Type B pancreatic cell (in vitro differentiated cells): ENCODE results near the gene EFNA5. TPM values are rescaled to one million over a fixed set of nuclear protein-coding genes. Genes with fewer than 3 reads are reported as not detected.

Source experiments
- DNase-seq: peaks from one replicate; pipeline ENCODE4 v3.0.0; 2021; ENCODE audit warnings: mixed read lengths; ENCODE audit not compliant: unreplicated experiment; ENCODE audit errors: extremely low spot score
- H3K27ac Mint-ChIP-seq: 2 replicates; pipeline ENCODE4 v1.8.0; 2021; ENCODE audit warnings: mild to moderate bottlenecking, mixed read lengths
- H3K27me3 Mint-ChIP-seq: 2 replicates; pipeline ENCODE4 v1.8.0; 2021; ENCODE audit warnings: mixed read lengths
- H3K36me3 Mint-ChIP-seq: 2 replicates; pipeline ENCODE4 v1.8.0; 2021; ENCODE audit warnings: mixed read lengths
- H3K4me1 Mint-ChIP-seq: one replicate; pipeline ENCODE4 v1.8.0; 2021; ENCODE audit warnings: mixed read lengths; ENCODE audit not compliant: unreplicated experiment
- H3K4me3 Mint-ChIP-seq: 2 replicates; pipeline ENCODE4 v1.8.0; 2021; ENCODE audit warnings: mild to moderate bottlenecking, mixed read lengths
- H3K9me3 Mint-ChIP-seq: 2 replicates; pipeline ENCODE4 v1.8.0; 2021; ENCODE audit warnings: mixed read lengths
- total RNA-seq: library from RNA; stranded (reverse); gene quantifications from 2 replicates; pipeline ENCODE4 v1.2.1, GENCODE V29; 2021; ENCODE audit warnings: low replicate concordance
- TF ChIP-seq, protein P1 (sequence below): fragments of 200-600 bp; sonication (generic); conservative IDR thresholded peaks from 2 replicates; pipeline ENCODE4 v1.5.0; 2021; ENCODE audit warnings: antibody characterized with exemption, mild to moderate bottlenecking

The EFNA5 gene
- total RNA-seq, 1 donor from 2014 or later: 65.0 TPM

GRCh38 chr5:107522456-107522855 is 148.3 kb downstream of the EFNA5 start:
- Mint-ChIP-seq H3K9me3 (no peaks in the 10 kb centered on the region), H3K36me3 (peaks cover 5% of the 10 kb centered on the region), H3K27ac (no peak overlapping the region), H3K27me3 (no peaks in the 10 kb centered on the region), H3K4me1 (peaks cover 28% of the 10 kb centered on the region), H3K4me3 (no peak overlapping the region)
- TF ChIP-seq, protein P1, sequence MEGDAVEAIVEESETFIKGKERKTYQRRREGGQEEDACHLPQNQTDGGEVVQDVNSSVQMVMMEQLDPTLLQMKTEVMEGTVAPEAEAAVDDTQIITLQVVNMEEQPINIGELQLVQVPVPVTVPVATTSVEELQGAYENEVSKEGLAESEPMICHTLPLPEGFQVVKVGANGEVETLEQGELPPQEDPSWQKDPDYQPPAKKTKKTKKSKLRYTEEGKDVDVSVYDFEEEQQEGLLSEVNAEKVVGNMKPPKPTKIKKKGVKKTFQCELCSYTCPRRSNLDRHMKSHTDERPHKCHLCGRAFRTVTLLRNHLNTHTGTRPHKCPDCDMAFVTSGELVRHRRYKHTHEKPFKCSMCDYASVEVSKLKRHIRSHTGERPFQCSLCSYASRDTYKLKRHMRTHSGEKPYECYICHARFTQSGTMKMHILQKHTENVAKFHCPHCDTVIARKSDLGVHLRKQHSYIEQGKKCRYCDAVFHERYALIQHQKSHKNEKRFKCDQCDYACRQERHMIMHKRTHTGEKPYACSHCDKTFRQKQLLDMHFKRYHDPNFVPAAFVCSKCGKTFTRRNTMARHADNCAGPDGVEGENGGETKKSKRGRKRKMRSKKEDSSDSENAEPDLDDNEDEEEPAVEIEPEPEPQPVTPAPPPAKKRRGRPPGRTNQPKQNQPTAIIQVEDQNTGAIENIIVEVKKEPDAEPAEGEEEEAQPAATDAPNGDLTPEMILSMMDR: no peak
- DNase-seq: no peak

DNA sequence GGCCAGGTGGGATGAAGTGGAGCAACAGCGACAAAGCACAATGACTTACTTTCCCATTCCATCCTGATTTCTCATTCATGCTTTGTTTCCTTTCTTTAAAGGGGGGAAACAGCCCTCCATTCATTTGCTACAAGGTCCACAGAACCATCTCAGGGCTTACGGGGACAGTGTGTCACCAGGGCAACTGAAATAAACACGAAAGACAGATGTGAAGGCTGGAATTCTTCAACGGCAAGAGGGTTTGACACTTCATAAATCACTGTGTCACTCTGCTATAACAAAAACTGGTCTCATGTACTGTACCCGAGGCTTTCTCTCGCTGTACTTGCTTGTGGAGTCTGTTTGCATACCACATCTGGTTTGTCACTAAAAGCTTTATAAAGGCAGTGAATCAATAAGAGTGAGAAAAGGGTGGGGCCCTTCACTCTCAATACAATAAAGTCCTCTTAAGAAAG is 150.8 kb downstream of the EFNA5 start:
- Mint-ChIP-seq H3K4me1 (peaks cover 34% of the 10 kb centered on the region), H3K27ac (peak overlapping the region; percentile 86), H3K27me3 (no peaks in the 10 kb centered on the region), H3K9me3 (no peaks in the 10 kb centered on the region), H3K4me3 (peak overlapping the region; percentile 74), H3K36me3 (peaks cover 15% of the 10 kb centered on the region)
- no peak for DNase-seq
- TF ChIP-seq, protein P1: no peak

- Mint-ChIP-seq H3K4me3 (no peak overlapping the region), H3K27ac (no peak overlapping the region), H3K27me3 (no peaks in the 10 kb centered on the region), H3K9me3 (no peaks in the 10 kb centered on the region), H3K36me3 (peaks cover 15% of the 10 kb centered on the region), H3K4me1 (peaks cover 34% of the 10 kb centered on the region)
- no peak for DNase-seq
- TF ChIP-seq, protein P1: no peak
Observed at GRCh38 chr5:107518616-107519015, 152.1 kb downstream of the EFNA5 start.

DNA sequence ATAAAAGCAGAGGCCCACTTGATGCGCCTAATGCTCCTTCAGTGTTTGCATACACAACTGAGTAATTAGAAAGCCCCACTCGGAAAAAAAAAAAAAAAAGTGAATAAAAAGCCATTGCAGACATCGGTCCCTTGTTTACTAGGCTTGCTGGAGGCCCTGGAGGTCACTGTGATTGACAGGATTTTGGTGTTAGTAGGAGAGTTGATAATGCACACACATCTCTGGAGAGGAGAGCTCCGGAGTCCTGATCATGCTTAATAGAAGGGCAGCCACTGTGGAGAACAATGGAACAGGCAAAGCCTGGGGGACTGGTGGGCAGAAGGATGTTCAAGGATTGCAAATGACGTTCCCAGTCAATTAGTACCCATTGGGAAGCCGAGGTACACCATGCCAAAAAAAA is 152.5 kb downstream of the EFNA5 start:
- DNase-seq: no peak
- H3K27ac Mint-ChIP-seq: no peak overlapping the region
- H3K36me3 Mint-ChIP-seq: peaks cover 15% of the 10 kb centered on the region
- H3K9me3 Mint-ChIP-seq: no peaks in the 10 kb centered on the region
- TF ChIP-seq, protein P1: no peak
- no peak overlapping the region for H3K4me3 Mint-ChIP-seq
- no peaks in the 10 kb centered on the region for H3K27me3 Mint-ChIP-seq
- peaks cover 38% of the 10 kb centered on the region for H3K4me1 Mint-ChIP-seq

DNA sequence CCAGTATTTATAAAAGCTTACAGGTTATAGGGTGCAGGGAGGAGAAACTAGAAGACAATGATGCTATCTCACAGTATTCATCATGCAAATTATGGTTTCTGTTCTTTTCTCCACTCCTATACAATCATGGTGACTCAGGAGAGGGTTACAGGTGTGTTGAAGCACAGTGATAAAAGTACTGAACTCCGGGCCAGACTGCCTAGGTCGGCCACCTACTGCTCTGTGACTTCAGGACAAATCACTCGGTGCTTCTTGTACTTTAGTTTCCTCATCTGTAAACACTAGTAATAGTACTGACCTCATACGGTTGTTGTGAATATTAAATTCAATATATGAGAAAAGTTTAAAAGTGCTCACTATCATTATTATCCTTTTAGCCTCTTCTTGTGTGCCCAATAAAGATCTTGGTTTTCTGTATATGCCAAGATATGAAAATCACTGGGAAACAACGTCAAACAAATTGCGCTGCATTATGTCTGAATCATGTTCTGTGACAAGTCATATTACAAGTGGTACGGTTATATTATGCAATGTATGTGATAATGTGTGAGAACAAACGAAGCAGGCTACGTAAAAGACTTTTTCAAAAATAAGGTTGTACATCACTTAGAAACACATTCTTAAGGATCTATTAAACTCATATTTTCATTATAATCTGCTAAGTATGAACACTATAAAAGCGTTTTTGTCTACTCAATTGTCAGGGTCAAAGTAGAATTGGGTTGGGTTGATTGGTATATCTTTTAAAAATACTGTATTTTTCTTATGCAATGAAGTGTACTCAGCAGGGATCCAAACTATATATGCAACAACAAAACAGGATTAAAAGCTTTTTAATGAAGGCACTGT is 153.3 kb downstream of the EFNA5 start:
- no peak overlapping the region for H3K27ac Mint-ChIP-seq
- no peak overlapping the region for H3K4me3 Mint-ChIP-seq
- H3K9me3 Mint-ChIP-seq: no peaks in the 10 kb centered on the region
- H3K4me1 Mint-ChIP-seq: peaks cover 44% of the 10 kb centered on the region
- DNase-seq: no peak
- peaks cover 14% of the 10 kb centered on the region for H3K36me3 Mint-ChIP-seq
- TF ChIP-seq, protein P1: no peak
- peaks cover 2% of the 10 kb centered on the region for H3K27me3 Mint-ChIP-seq
